Measurements from ENCODE around the gene ERMAP. TPM values are rescaled to one million over a fixed set of nuclear protein-coding genes. Genes with fewer than 3 reads are reported as not detected.

ERMAP gene
- total RNA-seq, 1 donor = 21.7 TPM

DNA sequence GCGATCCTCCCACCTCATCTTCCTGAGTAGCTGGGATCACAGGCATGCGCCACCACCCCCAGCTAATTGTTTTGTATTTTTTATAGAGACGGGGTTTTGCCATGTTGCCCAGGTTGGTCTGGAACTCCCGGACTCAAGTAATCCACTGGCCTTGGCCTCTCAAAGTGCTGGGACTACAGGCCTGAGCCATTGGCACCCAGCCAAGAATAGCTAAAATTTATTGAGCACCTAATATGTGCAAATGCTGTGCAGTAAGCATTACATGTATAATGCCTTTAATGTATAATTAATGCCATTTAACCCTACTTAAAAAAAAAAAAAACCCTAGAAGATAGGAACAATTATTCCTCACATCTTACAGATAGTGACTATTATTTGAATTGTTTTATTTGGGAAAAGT, 72.3 kb downstream of the ERMAP start:
- H2AFZ ChIP-seq (ENCODE audit: low read length) = no peak overlapping the region
- H3K4me1 ChIP-seq (ENCODE audit: insufficient read depth, low read length) = no peaks in the 10 kb centered on the region
- no peak overlapping the region for H3K4me3 ChIP-seq (ENCODE audit: insufficient read depth, low read length)
- no peak for DNase-seq (ENCODE audit: insufficient read length, low spot score, missing footprints)
- no peaks in the 10 kb centered on the region for H3K79me2 ChIP-seq (ENCODE audit: insufficient read depth, low read length)
- TF ChIP-seq, protein P1, sequence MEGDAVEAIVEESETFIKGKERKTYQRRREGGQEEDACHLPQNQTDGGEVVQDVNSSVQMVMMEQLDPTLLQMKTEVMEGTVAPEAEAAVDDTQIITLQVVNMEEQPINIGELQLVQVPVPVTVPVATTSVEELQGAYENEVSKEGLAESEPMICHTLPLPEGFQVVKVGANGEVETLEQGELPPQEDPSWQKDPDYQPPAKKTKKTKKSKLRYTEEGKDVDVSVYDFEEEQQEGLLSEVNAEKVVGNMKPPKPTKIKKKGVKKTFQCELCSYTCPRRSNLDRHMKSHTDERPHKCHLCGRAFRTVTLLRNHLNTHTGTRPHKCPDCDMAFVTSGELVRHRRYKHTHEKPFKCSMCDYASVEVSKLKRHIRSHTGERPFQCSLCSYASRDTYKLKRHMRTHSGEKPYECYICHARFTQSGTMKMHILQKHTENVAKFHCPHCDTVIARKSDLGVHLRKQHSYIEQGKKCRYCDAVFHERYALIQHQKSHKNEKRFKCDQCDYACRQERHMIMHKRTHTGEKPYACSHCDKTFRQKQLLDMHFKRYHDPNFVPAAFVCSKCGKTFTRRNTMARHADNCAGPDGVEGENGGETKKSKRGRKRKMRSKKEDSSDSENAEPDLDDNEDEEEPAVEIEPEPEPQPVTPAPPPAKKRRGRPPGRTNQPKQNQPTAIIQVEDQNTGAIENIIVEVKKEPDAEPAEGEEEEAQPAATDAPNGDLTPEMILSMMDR (IDR thresholded peaks at IDR 0.05; ENCODE audit: extremely low read depth, low read depth, low read length) = no peak
- no peak overlapping the region for H3K27ac ChIP-seq (ENCODE audit: low read depth, low read length)
- H4K20me1 ChIP-seq (ENCODE audit: insufficient read depth, low read length) = no peaks in the 10 kb centered on the region
- no peaks in the 10 kb centered on the region for H3K27me3 ChIP-seq (ENCODE audit: insufficient read depth, low read length)
- no peaks in the 10 kb centered on the region for H3K9me3 ChIP-seq (ENCODE audit: low read depth, low read length)
- H3K36me3 ChIP-seq (ENCODE audit: insufficient read depth, low read length) = no peaks in the 10 kb centered on the region
- no peak overlapping the region for H3K4me2 ChIP-seq (ENCODE audit: insufficient read depth, low read length)

DNA sequence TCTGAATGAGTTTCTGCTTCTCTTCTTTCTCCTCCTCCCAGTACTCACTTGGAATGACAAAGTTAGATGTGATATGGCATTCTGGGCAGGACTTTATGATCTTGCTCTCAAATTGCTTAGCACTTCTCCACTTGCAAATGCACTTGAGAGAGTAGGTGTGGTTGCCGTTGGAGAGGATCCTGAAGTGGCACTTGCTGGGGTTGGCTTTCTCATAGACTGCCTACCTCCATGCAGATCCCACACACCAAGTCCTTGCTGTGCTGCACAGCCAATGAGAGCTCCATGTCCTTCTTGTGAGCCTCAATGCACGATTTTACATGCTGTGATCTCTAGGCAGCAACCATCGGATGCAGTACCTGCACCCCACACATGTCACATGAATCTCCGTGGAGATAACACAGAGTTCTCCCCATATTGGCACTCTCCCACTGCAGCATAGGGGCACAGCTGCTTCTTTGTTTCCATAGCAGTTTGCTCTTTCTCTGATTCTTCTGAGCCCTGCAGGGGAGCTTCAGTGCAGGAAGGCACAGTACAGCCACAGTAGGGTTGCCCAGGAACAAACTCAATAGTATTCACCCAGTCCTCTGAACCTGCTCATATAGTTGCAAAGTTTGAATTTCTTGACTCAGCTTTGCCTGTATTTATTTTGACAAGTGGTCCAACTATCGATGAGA, 74.7 kb downstream of the ERMAP start:
- no peak overlapping the region for H3K27ac ChIP-seq (ENCODE audit: low read depth, low read length)
- H3K4me1 ChIP-seq (ENCODE audit: insufficient read depth, low read length) = no peaks in the 10 kb centered on the region
- TF ChIP-seq, protein P1 (IDR thresholded peaks at IDR 0.05; ENCODE audit: extremely low read depth, low read depth, low read length) = no peak
- no peaks in the 10 kb centered on the region for H3K36me3 ChIP-seq (ENCODE audit: insufficient read depth, low read length)
- H3K27me3 ChIP-seq (ENCODE audit: insufficient read depth, low read length) = no peaks in the 10 kb centered on the region
- H3K79me2 ChIP-seq (ENCODE audit: insufficient read depth, low read length) = no peaks in the 10 kb centered on the region
- H3K4me2 ChIP-seq (ENCODE audit: insufficient read depth, low read length) = no peak overlapping the region
- no peaks in the 10 kb centered on the region for H3K9me3 ChIP-seq (ENCODE audit: low read depth, low read length)
- H4K20me1 ChIP-seq (ENCODE audit: insufficient read depth, low read length) = no peaks in the 10 kb centered on the region
- no peak overlapping the region for H3K4me3 ChIP-seq (ENCODE audit: insufficient read depth, low read length)
- DNase-seq (ENCODE audit: insufficient read length, low spot score, missing footprints) = no peak
- no peak overlapping the region for H2AFZ ChIP-seq (ENCODE audit: low read length)

Other genes starting within 250 kb of the ERMAP start
- gene PPIH, start 158.7 kb upstream of the ERMAP start, total RNA-seq = 17.4 and 18.3 TPM in 2 replicates
- 481 and 491 TPM in 2 replicates for gene YBX1, start 134.7 kb upstream of the ERMAP start, total RNA-seq
- gene CLDN19, start 76.9 kb upstream of the ERMAP start, total RNA-seq = not detected in 2 replicates
- gene P3H1, start 50.1 kb upstream of the ERMAP start, total RNA-seq = 209 and 213 TPM in 2 replicates
- 4.7 and 5.9 TPM in 2 replicates for gene C1orf50, start 49.9 kb upstream of the ERMAP start, total RNA-seq
- under 0.01 TPM in 2 replicates for gene TMEM269, start 32.1 kb upstream of the ERMAP start, total RNA-seq
- gene SVBP, start 275 bp downstream of the ERMAP start, total RNA-seq = 17.0 and 20.0 TPM in 2 replicates
- 5.4 and 6.5 TPM in 2 replicates for gene ZNF691, start 29.5 kb downstream of the ERMAP start, total RNA-seq
- 28.3 and 43.4 TPM in 2 replicates for gene SLC2A1, start 141.7 kb downstream of the ERMAP start, total RNA-seq

Data from osteoblast (primary cell).